Panc1 (cell line): ENCODE results near the gene PHOSPHO2.

Source experiments
- TF ChIP-seq, protein P1 (sequence below), 2 experiments: IDR thresholded peaks; 2 replicates each; pipeline ENCODE4 v1.6.1; 2011 to 2012; ENCODE audit warnings: low read depth in 2 of 2, control low read depth in 1 of 2, low read length in 1 of 2, mild to moderate bottlenecking in 1 of 2, moderate library complexity in 1 of 2; ENCODE audit not compliant: insufficient read depth in 1 of 2
- TF ChIP-seq, protein P2 (sequence below): fragments of 450-650 bp; IDR thresholded peaks from 2 replicates; pipeline ENCODE4 v1.5.1; 2017; ENCODE audit warnings: mild to moderate bottlenecking

DNA sequence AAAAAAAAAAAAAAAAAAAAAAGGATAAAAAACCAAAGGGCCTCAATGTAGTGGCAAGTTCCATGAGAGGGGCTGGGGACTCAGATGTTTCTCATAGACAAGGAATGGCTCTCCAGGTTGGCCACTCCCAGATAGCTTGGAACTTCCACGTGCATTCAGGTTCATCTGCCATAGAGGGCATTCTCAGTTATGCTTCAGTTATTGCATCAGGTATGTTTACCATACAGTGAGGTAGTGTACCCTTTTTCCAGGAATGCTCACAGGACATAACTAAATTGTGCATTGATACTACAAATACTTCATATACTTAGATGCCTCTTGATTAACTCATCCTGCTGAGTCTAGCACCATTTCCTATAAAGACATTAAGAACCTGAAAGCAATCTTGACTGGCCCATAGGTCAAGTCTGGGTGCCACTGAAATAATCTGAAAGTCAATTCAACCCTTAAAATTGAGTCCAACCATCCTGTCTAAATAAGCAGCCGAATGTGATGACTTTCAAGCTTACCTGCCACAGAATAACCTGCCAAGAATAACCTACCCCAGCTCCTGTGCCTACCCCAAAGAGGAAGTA is 24.7 kb downstream of the PHOSPHO2 start:
- TF ChIP-seq, protein P1, sequence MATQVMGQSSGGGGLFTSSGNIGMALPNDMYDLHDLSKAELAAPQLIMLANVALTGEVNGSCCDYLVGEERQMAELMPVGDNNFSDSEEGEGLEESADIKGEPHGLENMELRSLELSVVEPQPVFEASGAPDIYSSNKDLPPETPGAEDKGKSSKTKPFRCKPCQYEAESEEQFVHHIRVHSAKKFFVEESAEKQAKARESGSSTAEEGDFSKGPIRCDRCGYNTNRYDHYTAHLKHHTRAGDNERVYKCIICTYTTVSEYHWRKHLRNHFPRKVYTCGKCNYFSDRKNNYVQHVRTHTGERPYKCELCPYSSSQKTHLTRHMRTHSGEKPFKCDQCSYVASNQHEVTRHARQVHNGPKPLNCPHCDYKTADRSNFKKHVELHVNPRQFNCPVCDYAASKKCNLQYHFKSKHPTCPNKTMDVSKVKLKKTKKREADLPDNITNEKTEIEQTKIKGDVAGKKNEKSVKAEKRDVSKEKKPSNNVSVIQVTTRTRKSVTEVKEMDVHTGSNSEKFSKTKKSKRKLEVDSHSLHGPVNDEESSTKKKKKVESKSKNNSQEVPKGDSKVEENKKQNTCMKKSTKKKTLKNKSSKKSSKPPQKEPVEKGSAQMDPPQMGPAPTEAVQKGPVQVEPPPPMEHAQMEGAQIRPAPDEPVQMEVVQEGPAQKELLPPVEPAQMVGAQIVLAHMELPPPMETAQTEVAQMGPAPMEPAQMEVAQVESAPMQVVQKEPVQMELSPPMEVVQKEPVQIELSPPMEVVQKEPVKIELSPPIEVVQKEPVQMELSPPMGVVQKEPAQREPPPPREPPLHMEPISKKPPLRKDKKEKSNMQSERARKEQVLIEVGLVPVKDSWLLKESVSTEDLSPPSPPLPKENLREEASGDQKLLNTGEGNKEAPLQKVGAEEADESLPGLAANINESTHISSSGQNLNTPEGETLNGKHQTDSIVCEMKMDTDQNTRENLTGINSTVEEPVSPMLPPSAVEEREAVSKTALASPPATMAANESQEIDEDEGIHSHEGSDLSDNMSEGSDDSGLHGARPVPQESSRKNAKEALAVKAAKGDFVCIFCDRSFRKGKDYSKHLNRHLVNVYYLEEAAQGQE (IDR thresholded peaks at IDR 0.05; ENCODE audit: insufficient read depth in 1 of 2, low read depth in 2 of 2, low read length in 1 of 2): no peak
- TF ChIP-seq, protein P2, sequence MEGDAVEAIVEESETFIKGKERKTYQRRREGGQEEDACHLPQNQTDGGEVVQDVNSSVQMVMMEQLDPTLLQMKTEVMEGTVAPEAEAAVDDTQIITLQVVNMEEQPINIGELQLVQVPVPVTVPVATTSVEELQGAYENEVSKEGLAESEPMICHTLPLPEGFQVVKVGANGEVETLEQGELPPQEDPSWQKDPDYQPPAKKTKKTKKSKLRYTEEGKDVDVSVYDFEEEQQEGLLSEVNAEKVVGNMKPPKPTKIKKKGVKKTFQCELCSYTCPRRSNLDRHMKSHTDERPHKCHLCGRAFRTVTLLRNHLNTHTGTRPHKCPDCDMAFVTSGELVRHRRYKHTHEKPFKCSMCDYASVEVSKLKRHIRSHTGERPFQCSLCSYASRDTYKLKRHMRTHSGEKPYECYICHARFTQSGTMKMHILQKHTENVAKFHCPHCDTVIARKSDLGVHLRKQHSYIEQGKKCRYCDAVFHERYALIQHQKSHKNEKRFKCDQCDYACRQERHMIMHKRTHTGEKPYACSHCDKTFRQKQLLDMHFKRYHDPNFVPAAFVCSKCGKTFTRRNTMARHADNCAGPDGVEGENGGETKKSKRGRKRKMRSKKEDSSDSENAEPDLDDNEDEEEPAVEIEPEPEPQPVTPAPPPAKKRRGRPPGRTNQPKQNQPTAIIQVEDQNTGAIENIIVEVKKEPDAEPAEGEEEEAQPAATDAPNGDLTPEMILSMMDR: no peak
